SK-N-SH treated with all-trans-retinoic acid at 6 μM for 48 hours (cell line): ENCODE results near the gene TRIM68.

ENCODE experiments used
- ATAC-seq: fragments of 200-7000 bp; cut with Tn5 transposase; 3 replicates; pipeline ENCODE4 v1.9.1; 2020; ENCODE audit warnings: mild to moderate bottlenecking, moderate library complexity
- CSDC2 ChIP-seq: fragments of 250-450 bp; sonication (Bioruptor Pico); IDR thresholded peaks from 2 replicates; pipeline ENCODE4 v1.5.0; 2020; ENCODE audit warnings: mild to moderate bottlenecking, moderate library complexity
- GLIS3 ChIP-seq: fragments of 250-450 bp; sonication (Bioruptor Pico); IDR thresholded peaks from 2 replicates; pipeline ENCODE4 v1.5.0; 2020; ENCODE audit warnings: mild to moderate bottlenecking, moderate library complexity
- OSR1 ChIP-seq: fragments of 250-450 bp; sonication (Bioruptor Pico); IDR thresholded peaks from 2 replicates; pipeline ENCODE4 v1.8.0; 2022; ENCODE audit warnings: moderate library complexity, mild to moderate bottlenecking, inconsistent platforms
- POU6F1 ChIP-seq: fragments of 250-450 bp; sonication (Bioruptor Pico); IDR thresholded peaks from 2 replicates; pipeline ENCODE4 v1.8.0; 2021; ENCODE audit warnings: low read depth, mild to moderate bottlenecking, moderate library complexity, borderline replicate concordance
- PPARA ChIP-seq: fragments of 250-450 bp; sonication (Bioruptor Pico); IDR thresholded peaks from 2 replicates; pipeline ENCODE4 v1.5.0; 2020; ENCODE audit warnings: mild to moderate bottlenecking, borderline replicate concordance
- TOX ChIP-seq: fragments of 250-450 bp; sonication (Bioruptor Pico); IDR thresholded peaks from 2 replicates; pipeline ENCODE4 v1.8.0; 2021; ENCODE audit warnings: mild to moderate bottlenecking, moderate library complexity, borderline replicate concordance
- ZFP3 ChIP-seq: fragments of 250-450 bp; sonication (Bioruptor Pico); IDR thresholded peaks from 2 replicates; pipeline ENCODE4 v1.5.0; 2020; ENCODE audit warnings: mild to moderate bottlenecking, moderate library complexity
- ZNF8 ChIP-seq: fragments of 450-650 bp; formaldehyde crosslinking; IDR thresholded peaks from 2 replicates; pipeline ENCODE4 v1.5.0; 2020; ENCODE audit warnings: mild to moderate bottlenecking, moderate library complexity

Gene TRIM68

GRCh38 chr11:4559527-4560440 lies 48.2 kb downstream of the TRIM68 start:
- no peak for ATAC-seq
- no peak for TF ChIP-seq PPARA (CRISPR knock-in tag)
- TF ChIP-seq POU6F1 (CRISPR knock-in tag) = no peak
- no peak for TF ChIP-seq TOX (CRISPR knock-in tag)

- peak; percentile 53; the same call in 1 of the 3 replicates for ATAC-seq
- TF ChIP-seq PPARA (CRISPR knock-in tag) (no peak), GLIS3 (CRISPR knock-in tag) (no peak), ZNF8 (no peak), CSDC2 (CRISPR knock-in tag) (no peak), TOX (CRISPR knock-in tag) (no peak), OSR1 (no peak), ZFP3 (no peak)
Measured at GRCh38 chr11:4551346-4551979, 56.6 kb downstream of the TRIM68 start.
